HS-27A (cell line): ENCODE results near the gene C13orf46.
"Not testable (repeated sequence)": the region's sequence is repeated elsewhere in the genome, so short reads cannot be mapped to it uniquely, and the experiment has no call there.

Experiments
- DNase-seq: peaks from one replicate; pipeline ENCODE4 v3.0.0-alpha.2; 2012; ENCODE audit warnings: low read depth, missing footprints

C13orf46 gene

GRCh38 chr13:113922412-113923118, 51.3 kb downstream of the C13orf46 start:
- DNase-seq = no peak

GRCh38 chr13:113921763-113922162, 52.1 kb downstream of the C13orf46 start:
- DNase-seq = no peak

DNA sequence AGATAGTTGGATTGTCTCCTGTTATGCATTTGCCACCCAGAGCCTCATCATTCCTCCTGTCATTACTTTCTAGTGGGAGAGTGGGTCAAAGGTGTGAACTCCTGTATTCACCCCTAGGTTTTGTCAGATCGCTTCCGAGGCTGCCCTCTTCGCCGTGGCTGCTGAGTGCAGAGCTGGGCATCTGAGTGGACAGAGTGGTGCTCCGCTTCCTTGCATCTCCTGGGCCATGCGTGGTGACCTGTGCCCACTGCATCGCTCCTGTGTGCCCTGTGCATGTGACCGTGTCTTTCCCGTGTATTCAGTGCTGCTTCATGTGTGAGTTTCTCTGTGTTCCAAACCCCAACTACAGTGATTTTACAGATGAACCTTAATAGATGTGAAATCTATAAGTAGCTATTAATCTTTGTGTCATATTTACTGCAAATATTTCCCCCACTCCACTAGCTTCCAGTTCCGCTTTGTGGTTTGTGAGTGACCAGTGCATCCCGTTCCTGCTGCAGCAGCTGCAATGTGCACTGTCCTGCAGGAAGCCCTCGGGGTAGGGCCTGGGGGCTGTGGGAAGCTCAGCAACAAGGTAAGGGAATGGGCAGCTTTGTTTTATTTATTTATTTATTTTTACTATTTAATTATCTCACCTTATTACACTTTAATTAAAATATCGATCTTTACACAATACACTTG, 53.1 kb downstream of the C13orf46 start:
- no peak for DNase-seq

GRCh38 chr13:113919761-113920559, 53.9 kb downstream of the C13orf46 start:
- no peak for DNase-seq

DNA sequence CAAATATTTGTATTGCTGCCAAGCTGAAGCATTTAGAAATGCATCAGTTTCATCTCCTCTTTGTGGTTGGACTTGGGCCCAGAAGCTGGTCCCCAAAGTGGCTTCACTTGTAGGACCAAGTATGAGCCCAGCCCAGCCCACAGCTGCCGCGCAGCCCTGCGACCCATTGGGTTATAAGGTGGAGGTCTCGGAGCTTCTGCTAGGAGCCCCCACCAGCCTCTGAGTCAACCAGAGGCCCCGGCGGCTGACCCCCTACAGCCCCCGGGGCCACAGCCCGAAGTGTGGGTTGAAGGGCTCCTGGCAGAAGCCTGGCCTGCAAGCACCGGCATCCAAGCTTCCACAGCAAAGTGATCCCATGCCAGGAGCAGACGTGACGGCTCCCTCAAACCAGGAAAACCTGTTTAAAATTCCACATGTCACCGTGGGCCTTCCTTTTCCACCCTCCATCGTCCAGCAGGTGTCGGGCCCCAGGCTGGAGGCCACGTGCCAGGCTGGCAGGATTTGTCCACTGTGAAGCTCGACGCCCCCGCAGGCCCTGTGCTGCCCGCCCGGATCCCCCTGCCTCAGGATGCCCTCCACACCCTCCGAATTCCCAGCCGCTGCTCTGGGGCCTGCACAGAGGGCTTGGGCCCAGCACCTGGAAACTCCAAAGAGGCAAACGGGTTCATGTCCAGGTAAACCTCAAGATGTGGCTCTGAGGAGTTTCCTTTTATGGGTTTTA, 54.7 kb downstream of the C13orf46 start:
- no peak for DNase-seq

DNA sequence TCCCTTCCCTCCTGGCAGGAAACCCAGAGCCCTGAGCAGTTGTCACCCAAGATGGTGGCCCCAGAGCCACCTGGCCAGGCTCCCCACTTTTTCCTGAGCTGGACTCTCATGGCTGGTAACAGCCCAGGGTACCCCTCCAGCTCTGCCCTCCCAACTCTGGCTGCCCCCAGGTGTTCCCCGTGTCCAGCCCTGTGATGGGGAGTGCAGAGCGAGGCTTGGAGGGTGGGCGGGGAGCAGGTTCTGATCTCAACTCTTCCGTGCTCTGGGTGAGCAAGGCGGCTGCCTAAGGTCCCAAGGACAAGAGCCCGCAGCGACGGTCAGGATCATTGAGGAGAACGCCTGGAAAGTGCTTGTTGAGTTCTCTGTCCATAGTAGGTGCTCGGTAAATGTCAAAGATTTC, 55.3 kb downstream of the C13orf46 start:
- DNase-seq = no peak

DNA sequence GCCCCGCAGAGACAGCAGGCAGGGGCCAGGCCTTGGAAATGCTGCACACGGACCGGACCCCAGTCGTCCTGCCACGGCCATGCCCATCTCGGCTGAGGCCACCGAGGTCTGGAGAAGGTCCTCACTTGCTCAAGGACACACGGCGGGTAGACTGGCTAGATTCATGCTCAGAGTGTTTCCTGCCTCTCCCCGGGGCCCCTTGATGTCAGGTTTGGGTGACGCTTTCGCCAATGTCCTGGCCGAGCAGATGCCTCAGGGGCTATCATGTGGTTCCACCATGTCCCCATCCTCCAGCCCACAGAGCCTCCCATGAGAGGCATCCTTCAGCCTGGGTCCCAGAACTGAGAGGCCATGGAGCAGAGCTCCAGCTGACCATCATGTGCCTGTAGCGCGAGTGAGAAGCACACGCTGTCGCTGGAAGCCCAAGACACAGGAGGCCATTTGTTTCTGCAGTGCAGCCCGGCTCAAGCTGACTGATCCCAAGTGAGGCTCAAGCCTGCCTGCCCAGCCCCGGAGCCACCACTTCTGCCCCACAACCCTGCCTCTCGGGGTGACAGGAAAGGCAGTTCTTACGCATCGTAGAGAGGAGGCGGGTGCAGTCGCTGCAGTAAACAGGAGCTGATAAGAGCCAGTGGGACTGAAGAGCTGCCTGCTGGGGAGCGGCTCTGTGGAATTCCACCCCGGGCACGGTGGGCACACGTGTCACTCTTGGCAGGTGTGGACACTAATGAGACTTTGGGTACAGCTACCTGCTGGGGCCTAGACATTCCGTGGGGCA, 56.1 kb downstream of the C13orf46 start:
- DNase-seq = no peak

- DNase-seq = no peak
These were observed 56.8 kb downstream of the C13orf46 start for GRCh38 chr13:113917096-113917495.

DNA sequence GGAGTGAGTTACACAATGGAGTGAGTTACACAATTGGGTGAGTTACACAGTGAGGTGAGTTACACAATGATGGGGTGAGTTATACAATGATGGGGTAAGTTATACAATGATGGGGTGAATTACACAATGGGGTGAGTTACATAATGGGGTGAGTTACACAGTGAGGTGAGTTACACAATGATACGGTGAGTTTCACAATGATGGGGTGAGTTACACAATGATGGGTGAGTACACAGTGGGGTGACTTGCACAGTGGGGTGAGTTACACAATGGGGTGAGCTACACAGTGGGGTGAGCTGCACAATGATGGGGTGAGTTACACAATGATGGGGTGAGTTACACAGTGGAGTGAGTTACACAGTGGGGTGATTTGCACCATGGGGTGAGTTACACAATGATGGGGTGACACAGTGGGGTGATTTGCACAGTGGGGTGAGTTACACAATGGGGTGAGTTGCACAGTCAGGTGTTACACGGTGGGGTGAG, 57.5 kb downstream of the C13orf46 start:
- no peak for DNase-seq

GRCh38 chr13:113915786-113916329, 58.0 kb downstream of the C13orf46 start:
- DNase-seq = no peak

- DNase-seq = no peak
These were observed 58.7 kb downstream of the C13orf46 start for GRCh38 chr13:113915012-113915763.

GRCh38 chr13:113914333-113915011, 59.4 kb downstream of the C13orf46 start:
- no peak for DNase-seq

DNA sequence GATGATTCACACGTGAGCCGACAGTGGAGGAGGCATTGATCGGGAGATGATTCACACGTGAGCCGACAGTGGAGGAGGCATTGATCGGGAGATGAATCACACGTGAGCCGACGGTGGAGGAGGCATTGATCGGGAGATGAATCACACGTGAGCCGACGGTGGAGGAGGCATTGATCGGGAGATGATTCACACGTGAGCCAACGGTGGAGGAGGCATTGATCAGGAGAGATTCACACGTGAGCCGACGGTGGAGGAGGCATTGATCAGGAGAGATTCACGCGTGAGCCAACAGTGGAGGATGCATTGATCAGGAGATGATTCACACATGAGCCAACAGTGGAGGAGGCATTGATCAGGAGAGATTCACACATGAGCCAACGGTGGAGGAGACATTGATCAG, 60.0 kb downstream of the C13orf46 start:
- not testable (repeated sequence) for DNase-seq

DNA sequence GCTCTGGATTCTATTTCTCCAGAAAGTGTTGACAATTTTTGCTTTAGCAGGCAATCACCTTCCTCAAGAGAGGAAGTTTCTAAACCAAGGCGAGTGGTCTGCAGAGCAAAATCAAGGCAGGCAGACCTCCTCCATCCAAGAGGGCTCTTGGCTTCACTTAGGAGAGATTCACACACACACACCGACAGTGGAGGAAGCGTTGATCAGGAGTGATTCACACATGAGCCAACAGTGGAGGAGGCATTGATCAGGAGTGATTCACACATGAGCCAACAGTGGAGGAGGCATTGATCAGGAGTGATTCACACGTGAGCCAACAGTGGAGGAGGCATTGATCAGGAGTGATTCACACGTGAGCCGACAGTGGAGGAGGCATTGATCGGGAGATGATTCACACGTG, 60.5 kb downstream of the C13orf46 start:
- not testable (repeated sequence) for DNase-seq

DNA sequence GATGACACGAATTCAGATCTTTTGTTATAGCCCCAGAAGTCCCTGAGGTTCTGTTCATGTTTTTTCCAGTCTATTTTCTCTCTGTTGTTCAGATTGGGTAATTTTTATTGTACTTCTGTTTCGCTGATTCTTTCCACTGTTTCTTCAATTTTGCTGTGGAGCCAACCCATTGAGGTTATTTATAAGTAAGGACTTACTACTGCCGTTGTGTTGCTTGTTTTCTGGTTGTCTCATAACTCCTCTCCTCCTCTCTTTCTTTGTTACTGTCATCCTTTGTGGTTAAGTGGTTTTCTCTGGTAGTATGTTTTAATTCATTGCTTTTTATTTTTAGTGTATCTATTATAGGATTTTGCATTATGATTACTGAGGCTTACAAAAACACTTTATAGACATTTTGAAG, 61.3 kb downstream of the C13orf46 start:
- no peak for DNase-seq

DNA sequence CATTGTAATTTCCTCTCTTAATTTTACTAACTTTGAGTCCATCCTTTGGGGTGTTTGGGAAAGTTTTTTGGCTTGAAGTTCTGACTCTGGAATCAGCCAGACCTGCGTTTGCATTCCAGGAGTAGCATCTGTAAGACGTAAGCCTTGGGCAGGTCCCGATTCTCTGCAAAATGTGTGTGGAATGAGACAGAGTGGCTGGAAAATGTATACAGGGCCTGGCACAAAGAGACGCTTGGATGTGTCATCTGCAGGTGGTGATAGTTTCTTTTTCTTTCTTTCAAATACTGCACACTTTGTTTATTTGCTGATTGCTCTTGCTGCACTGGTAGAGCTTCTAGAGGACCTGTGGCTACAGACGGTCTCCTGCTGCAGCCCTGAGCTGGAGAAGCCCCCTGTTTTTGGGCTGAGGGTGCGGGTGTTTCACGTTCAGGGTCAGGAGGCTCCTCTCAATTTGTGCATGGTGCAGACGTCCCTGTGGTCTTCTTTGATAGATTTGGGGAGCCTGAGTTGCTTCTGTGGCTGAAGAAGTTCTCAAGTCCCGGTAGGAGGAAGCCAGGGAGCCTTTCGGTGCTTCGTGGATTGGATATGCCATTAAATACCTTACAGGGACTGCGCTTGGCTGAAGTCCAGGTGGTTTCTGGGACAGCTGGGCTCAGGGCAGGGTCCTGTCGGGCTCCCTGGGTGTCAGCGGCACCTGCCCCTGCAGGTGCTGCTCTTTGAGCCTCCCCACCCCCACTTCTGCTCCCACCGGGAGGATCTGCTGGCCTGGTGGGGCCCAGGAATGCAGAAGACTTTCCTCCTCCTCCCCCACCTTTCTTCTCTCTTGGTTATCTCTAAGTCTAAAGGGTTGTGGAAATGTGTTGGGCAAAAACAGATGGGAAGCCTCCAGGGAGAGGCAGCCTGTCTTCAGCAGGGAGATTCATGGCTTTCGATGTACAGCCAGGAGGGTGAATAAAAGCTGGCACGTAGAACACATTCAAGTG, 66.0 kb downstream of the C13orf46 start:
- DNase-seq = peak; percentile 85

DNA sequence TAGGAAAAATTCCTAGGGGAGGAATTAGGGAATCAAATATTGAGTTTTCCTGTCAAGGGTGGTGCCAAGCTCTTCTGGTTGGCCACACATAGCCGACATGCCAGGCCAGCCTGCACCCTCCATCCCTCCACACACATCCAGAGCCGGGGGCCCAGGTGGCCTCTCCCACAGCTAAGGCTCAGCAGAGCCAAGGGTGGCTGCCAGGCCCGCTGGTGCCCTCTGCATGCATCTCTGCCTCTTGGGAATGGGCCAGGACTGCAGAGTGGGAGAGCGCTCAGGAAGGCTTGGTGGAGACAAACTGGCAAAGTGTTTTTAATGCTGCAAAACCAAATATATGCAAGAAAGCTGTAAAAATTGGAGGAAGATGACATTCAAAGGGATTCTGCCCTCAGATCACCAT, 67.3 kb downstream of the C13orf46 start:
- no peak for DNase-seq

DNA sequence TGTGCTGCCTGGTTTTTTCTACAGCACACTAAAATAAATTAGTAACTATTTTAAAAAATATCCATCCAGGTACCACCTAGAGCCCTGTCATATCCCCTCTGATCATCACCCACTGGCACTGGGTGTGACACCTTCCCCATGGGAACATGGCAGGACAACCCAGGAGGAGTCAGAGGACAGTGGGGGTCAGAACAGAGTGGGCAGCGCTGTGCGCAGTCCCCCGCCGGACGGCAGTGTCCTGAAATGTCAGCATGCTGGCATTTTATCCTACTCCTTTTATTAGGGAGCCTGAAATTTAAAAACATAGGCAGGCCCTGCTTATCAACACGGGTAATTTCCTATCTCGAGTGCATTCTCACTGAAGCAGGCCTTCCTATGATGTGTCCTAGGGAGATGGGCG, 67.9 kb downstream of the C13orf46 start:
- DNase-seq = no peak
